Tibial nerve (tissue), 3 donors: ENCODE data around the gene TMEFF1.

ENCODE experiments used
- CTCF ChIP-seq, 5 experiments: fragments of 200-600 bp in 3 of 5; fragments of 450-650 bp in 2 of 5; sonication (generic) in 3 of 5; IDR thresholded peaks; one replicate each; pipeline ENCODE4 v1.5.1; 2016 to 2019; ENCODE audit warnings: antibody characterized with exemption in 5 of 5, mild to moderate bottlenecking in 3 of 5, moderate library complexity in 2 of 5
- POLR2A ChIP-seq, 2 donors: fragments of 450-650 bp; IDR thresholded peaks; one replicate each; pipeline ENCODE4 v1.6.1; 2017; ENCODE audit warnings: antibody characterized with exemption in 2 of 2, mild to moderate bottlenecking in 2 of 2, moderate library complexity in 2 of 2

GRCh38 chr9:100575765-100576386, 102.9 kb downstream of the TMEFF1 start:
- no peak for TF ChIP-seq POLR2A (IDR thresholded peaks at IDR 0.05)
- no peak for TF ChIP-seq CTCF (IDR thresholded peaks at IDR 0.05)
